MCF 10A (cell line): ENCODE measurements around the gene CIB4. TPM values are rescaled to one million over a fixed set of nuclear protein-coding genes. Genes with fewer than 3 reads are reported as not detected.

ENCODE experiments used
- BruUV-seq: library from RNA; stranded (reverse); fragments of 400-500 nt; replicated peaks from 2 replicates; lab custom pipeline; 2021; lab: Mats Ljungman, UMichigan
- CTCF ChIA-PET: fragments of 300-600 bp; sonication (Branson Sonifier 250); formaldehyde crosslinking; extraction: SDS; loops from one replicate; lab custom pipeline; 2021; ENCODE audit warnings: antibody characterized with exemption, inconsistent platforms; lab: Yijun Ruan, JAX
- POLR2A ChIA-PET: fragments of 300-600, 350-650 bp; sonication (Branson Sonifier 250); formaldehyde crosslinking; extraction: SDS; loops from one replicate; lab custom pipeline; 2020; ENCODE audit warnings: antibody characterized with exemption, inconsistent platforms; lab: Yijun Ruan, JAX
- DNase-seq: peaks from one replicate; pipeline ENCODE4 v3.0.0-alpha.2; 2018; ENCODE audit not compliant: unreplicated experiment
- H3K27ac Mint-ChIP-seq: one replicate; pipeline ENCODE4 v1.8.0; 2022; ENCODE audit warnings: mild to moderate bottlenecking, low read depth, mixed read lengths; ENCODE audit not compliant: unreplicated experiment
- H3K27me3 Mint-ChIP-seq: one replicate; pipeline ENCODE4 v1.8.0; 2022; ENCODE audit warnings: mixed read lengths; ENCODE audit not compliant: insufficient read depth, unreplicated experiment
- H3K36me3 Mint-ChIP-seq: one replicate; pipeline ENCODE4 v1.8.0; 2022; ENCODE audit warnings: mild to moderate bottlenecking, moderate library complexity, mixed read lengths; ENCODE audit not compliant: insufficient read depth, unreplicated experiment
- H3K4me1 Mint-ChIP-seq: one replicate; pipeline ENCODE4 v1.8.0; 2022; ENCODE audit warnings: mixed read lengths; ENCODE audit not compliant: insufficient read depth, unreplicated experiment
- H3K4me3 Mint-ChIP-seq: one replicate; pipeline ENCODE4 v1.8.0; 2022; ENCODE audit warnings: mild to moderate bottlenecking, moderate library complexity, mixed read lengths; ENCODE audit not compliant: unreplicated experiment
- H3K9me3 Mint-ChIP-seq: one replicate; pipeline ENCODE4 v1.8.0; 2022; ENCODE audit warnings: mixed read lengths; ENCODE audit not compliant: unreplicated experiment
- CTCF ChIP-seq: fragments of 200-600 bp; IDR thresholded peaks from one replicate; pipeline ENCODE4 v1.8.0; 2022; ENCODE audit warnings: antibody characterized with exemption, mild to moderate bottlenecking; ENCODE audit not compliant: unreplicated experiment
- intact Hi-C: fragments of 100-400 bp; cut with micrococcal nuclease; formaldehyde crosslinking; loops from 2 replicates; pipeline ENCODE4 v1.14.1; 2022
- total RNA-seq: library from RNA; stranded (reverse); gene quantifications from 2 replicates; pipeline ENCODE4 v1.2.3, GENCODE V29; 2022

Gene CIB4
- total RNA-seq, 1 experiment from 2014 or later, result not detected

GRCh38 chr2:26654061-26654340 is 12.8 kb upstream of the CIB4 start:
- intact Hi-C loops, result no loop called here
- BruUV-seq, result no TSS peak
- H3K27ac Mint-ChIP-seq, result no peak overlapping the region
- no peaks in the 10 kb centered on the region for H3K4me1 Mint-ChIP-seq
- DNase-seq, result no peak
- no peaks in the 10 kb centered on the region for H3K36me3 Mint-ChIP-seq
- POLR2A ChIA-PET, result no interaction called here
- no peak overlapping the region for H3K4me3 Mint-ChIP-seq
- peaks cover 4% of the 10 kb centered on the region for H3K9me3 Mint-ChIP-seq
- H3K27me3 Mint-ChIP-seq, result peaks cover 81% of the 10 kb centered on the region
- TF ChIP-seq CTCF, result no peak
- CTCF ChIA-PET, result no interaction called here

GRCh38 chr2:26653207-26654060 is 12.3 kb upstream of the CIB4 start:
- ChIA-PET POLR2A (no interaction called here), CTCF (interaction anchor here (0.7 kb wide), 1 partner anchor 49 kb away, joined by 3 read pairs; no protein-coding TSS in a partner anchor)
- no peaks in the 10 kb centered on the region for H3K9me3 Mint-ChIP-seq
- no peak for DNase-seq
- H3K27me3 Mint-ChIP-seq, result peaks cover 75% of the 10 kb centered on the region
- H3K4me3 Mint-ChIP-seq, result no peak overlapping the region
- no peaks in the 10 kb centered on the region for H3K4me1 Mint-ChIP-seq
- BruUV-seq, result no TSS peak
- intact Hi-C loops, result no loop called here
- no peak for TF ChIP-seq CTCF
- H3K27ac Mint-ChIP-seq, result no peak overlapping the region
- no peaks in the 10 kb centered on the region for H3K36me3 Mint-ChIP-seq

- no peak overlapping the region for H3K4me3 Mint-ChIP-seq
- H3K9me3 Mint-ChIP-seq, result no peaks in the 10 kb centered on the region
- no peak for TF ChIP-seq CTCF
- DNase-seq, result no peak
- ChIA-PET POLR2A (interaction anchor here (0.7 kb wide), 1 partner anchor 102 kb away, joined by 3 read pairs; no protein-coding TSS in a partner anchor), CTCF (no interaction called here)
- H3K4me1 Mint-ChIP-seq, result no peaks in the 10 kb centered on the region
- H3K27ac Mint-ChIP-seq, result no peak overlapping the region
- peaks cover 73% of the 10 kb centered on the region for H3K27me3 Mint-ChIP-seq
- H3K36me3 Mint-ChIP-seq, result no peaks in the 10 kb centered on the region
- BruUV-seq, result no TSS peak
- intact Hi-C loops, result no loop called here
Measured at GRCh38 chr2:26652361-26653041, 11.3 kb upstream of the CIB4 start.

GRCh38 chr2:26651799-26652198 is 10.6 kb upstream of the CIB4 start:
- H3K4me3 Mint-ChIP-seq, result no peak overlapping the region
- H3K9me3 Mint-ChIP-seq, result no peaks in the 10 kb centered on the region
- intact Hi-C loops, result no loop called here
- H3K4me1 Mint-ChIP-seq, result no peaks in the 10 kb centered on the region
- H3K27me3 Mint-ChIP-seq, result peaks cover 79% of the 10 kb centered on the region
- no peak overlapping the region for H3K27ac Mint-ChIP-seq
- ChIA-PET POLR2A (interaction anchor here (0.7 kb wide), 1 partner anchor 103 kb away, joined by 3 read pairs; no protein-coding TSS in a partner anchor), CTCF (interaction anchor here (1.4 kb wide), 1 partner anchor 46 kb away, joined by 4 read pairs; no protein-coding TSS in a partner anchor)
- no peak for TF ChIP-seq CTCF
- BruUV-seq, result no TSS peak
- DNase-seq, result no peak
- no peaks in the 10 kb centered on the region for H3K36me3 Mint-ChIP-seq
